ENCODE results near the gene SPEG. TPM values are rescaled to one million over a fixed set of nuclear protein-coding genes. Genes with fewer than 3 reads are reported as not detected.

SPEG gene
- total and polyA plus RNA-seq, 2 donors (not counting 3 experiments of a cell fraction or from before 2014, with no cell fraction given) = 0.84 to 3.5 TPM

DNA sequence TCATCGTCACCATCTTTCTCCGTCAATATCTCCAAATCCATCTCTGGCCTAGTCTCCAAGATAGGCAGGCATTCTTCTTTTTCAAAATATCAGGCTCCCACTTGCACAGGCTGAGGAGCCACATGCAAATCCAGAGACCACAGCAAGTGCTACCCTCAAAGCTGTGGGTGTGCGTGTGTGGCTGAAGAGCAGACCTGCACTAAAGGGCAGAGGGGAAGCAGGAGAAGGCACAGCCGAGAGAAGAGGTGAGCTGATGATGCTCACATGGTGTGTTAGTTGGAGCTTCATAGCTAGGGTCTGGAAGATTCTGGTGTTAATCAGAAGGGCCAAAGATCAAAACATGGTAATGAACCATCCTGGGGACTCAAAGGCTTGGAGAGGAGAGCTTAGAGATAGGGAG lies 3.8 kb downstream of the SPEG start:
- DNase-seq (ENCODE audit: low read depth, low spot score) (no peak), FAIRE-seq (no peak)
- H3K27ac ChIP-seq (ENCODE audit: insufficient read depth, low read depth, low read length) = no peak overlapping the region
- H3K9me3 ChIP-seq (replicated peaks; ENCODE audit: control insufficient read depth, insufficient read depth, low read length) = no peaks in the 10 kb centered on the region
- no peak overlapping the region for H3K4me2 ChIP-seq (ENCODE audit: insufficient read depth, low read length)
- H3K79me2 ChIP-seq (ENCODE audit: control insufficient read depth, insufficient read depth, low read length) = no peaks in the 10 kb centered on the region
- TF ChIP-seq GATA2 (IDR thresholded peaks at IDR 0.05; ENCODE audit: insufficient read depth, insufficient read length, low read depth, low read length) (no peak), EZH2 (IDR thresholded peaks at IDR 0.05; ENCODE audit: borderline replicate concordance, low read depth, low read length, severe bottlenecking) (no peak), POLR2A (IDR thresholded peaks at IDR 0.05; ENCODE audit: low read depth, low read length) (no peak), FOS (IDR thresholded peaks at IDR 0.05; ENCODE audit: borderline replicate concordance, insufficient read depth, low read length) (no peak), POLR2AphosphoS5 (IDR thresholded peaks at IDR 0.05; ENCODE audit: insufficient read depth, low read depth, low read length) (no peak), JUN (IDR thresholded peaks at IDR 0.05; ENCODE audit: borderline replicate concordance, insufficient read depth, insufficient read length, low read depth) (no peak), MYC (IDR thresholded peaks at IDR 0.05; ENCODE audit: low read depth, low read length) (no peak)
- TF ChIP-seq, protein P1, sequence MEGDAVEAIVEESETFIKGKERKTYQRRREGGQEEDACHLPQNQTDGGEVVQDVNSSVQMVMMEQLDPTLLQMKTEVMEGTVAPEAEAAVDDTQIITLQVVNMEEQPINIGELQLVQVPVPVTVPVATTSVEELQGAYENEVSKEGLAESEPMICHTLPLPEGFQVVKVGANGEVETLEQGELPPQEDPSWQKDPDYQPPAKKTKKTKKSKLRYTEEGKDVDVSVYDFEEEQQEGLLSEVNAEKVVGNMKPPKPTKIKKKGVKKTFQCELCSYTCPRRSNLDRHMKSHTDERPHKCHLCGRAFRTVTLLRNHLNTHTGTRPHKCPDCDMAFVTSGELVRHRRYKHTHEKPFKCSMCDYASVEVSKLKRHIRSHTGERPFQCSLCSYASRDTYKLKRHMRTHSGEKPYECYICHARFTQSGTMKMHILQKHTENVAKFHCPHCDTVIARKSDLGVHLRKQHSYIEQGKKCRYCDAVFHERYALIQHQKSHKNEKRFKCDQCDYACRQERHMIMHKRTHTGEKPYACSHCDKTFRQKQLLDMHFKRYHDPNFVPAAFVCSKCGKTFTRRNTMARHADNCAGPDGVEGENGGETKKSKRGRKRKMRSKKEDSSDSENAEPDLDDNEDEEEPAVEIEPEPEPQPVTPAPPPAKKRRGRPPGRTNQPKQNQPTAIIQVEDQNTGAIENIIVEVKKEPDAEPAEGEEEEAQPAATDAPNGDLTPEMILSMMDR (IDR thresholded peaks at IDR 0.05; ENCODE audit: extremely low read depth in 1 of 2, insufficient read depth in 1 of 2, low read depth in 1 of 2, low read length in 2 of 2) = no peak
- TF ChIP-seq, protein P2, sequence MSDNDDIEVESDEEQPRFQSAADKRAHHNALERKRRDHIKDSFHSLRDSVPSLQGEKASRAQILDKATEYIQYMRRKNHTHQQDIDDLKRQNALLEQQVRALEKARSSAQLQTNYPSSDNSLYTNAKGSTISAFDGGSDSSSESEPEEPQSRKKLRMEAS (IDR thresholded peaks at IDR 0.05; ENCODE audit: insufficient read depth, insufficient read length) = no peak
- H2AFZ ChIP-seq (ENCODE audit: low read depth, low read length) = no peak overlapping the region
- H3K9ac ChIP-seq (replicated peaks; ENCODE audit: extremely low read depth, insufficient read depth, low read length) = no peak overlapping the region
- H3K9me1 ChIP-seq (replicated peaks; ENCODE audit: control insufficient read depth, extremely low read depth, insufficient read depth, low read length) = no peaks in the 10 kb centered on the region
- dilution Hi-C loops (cut with MboI; ENCODE audit: extremely low pct_ligation_motif_present, low sequenced_read_pairs) = no loop called here
- no TSS peak for BruUV-seq (replicated peaks)
- no peaks in the 10 kb centered on the region for H3K4me1 ChIP-seq (ENCODE audit: control insufficient read depth, extremely low read depth, insufficient read depth, low read length)
- peaks cover 39 to 40% of the 10 kb centered on the region in 2 experiments for H3K27me3 ChIP-seq (ENCODE audit: control insufficient read depth in 2 of 2, insufficient read depth in 2 of 2, low read length in 2 of 2)
- H4K20me1 ChIP-seq (replicated peaks; ENCODE audit: control insufficient read depth, extremely low read depth, insufficient read depth, low read length) = no peaks in the 10 kb centered on the region
- no peaks in the 10 kb centered on the region for H3K36me3 ChIP-seq (ENCODE audit: control insufficient read depth in 2 of 2, extremely low read depth in 1 of 2, insufficient read depth in 2 of 2, low read length in 2 of 2)
- H3K4me3 ChIP-seq (replicated peaks in 1 of 3; ENCODE audit: insufficient read depth in 1 of 3, low read depth in 1 of 3, low read length in 3 of 3) = no peak overlapping the region
- ChIA-PET POLR2A (no interaction called here), CTCF (interaction anchor here (1.8 to 5.7 kb wide), 3 partner anchors 21 to 91 kb away, joined by 4 to 30 read pairs (median 6); no protein-coding TSS in a partner anchor)
- intact Hi-C loops (cut with micrococcal nuclease) = no loop called here
